ENCODE data around the gene CENPX. TPM values are rescaled to one million over a fixed set of nuclear protein-coding genes. Genes with fewer than 3 reads are reported as not detected.

Gene CENPX
- total and polyA plus RNA-seq, 8 donors: 42.9 to 77.7 (median 49.8) TPM

GRCh38 chr17:82065193-82065637, 42.5 kb upstream of the CENPX start:
- Histone ChIP-seq H3K4me3 (peak overlapping the region; percentile 76 to 91), H3K9me3 (no peaks in the 10 kb centered on the region), H3K4me1 (peaks cover 18 to 28% of the 10 kb centered on the region in 2 donors), H3K36me3 (peaks cover 0 to 34% of the 10 kb centered on the region in 2 donors), H3K27ac (peak overlapping the region; percentile 54 to 76), H3K27me3 (no peaks in the 10 kb centered on the region)
- DNase-seq: peak in 2 of 4 donors; percentile 10 to 86
- intact Hi-C loops (cut with DNase I): no loop called here
- peak; percentile 8 for ATAC-seq
- TF ChIP-seq, protein P1, sequence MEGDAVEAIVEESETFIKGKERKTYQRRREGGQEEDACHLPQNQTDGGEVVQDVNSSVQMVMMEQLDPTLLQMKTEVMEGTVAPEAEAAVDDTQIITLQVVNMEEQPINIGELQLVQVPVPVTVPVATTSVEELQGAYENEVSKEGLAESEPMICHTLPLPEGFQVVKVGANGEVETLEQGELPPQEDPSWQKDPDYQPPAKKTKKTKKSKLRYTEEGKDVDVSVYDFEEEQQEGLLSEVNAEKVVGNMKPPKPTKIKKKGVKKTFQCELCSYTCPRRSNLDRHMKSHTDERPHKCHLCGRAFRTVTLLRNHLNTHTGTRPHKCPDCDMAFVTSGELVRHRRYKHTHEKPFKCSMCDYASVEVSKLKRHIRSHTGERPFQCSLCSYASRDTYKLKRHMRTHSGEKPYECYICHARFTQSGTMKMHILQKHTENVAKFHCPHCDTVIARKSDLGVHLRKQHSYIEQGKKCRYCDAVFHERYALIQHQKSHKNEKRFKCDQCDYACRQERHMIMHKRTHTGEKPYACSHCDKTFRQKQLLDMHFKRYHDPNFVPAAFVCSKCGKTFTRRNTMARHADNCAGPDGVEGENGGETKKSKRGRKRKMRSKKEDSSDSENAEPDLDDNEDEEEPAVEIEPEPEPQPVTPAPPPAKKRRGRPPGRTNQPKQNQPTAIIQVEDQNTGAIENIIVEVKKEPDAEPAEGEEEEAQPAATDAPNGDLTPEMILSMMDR (IDR thresholded peaks at IDR 0.05): no peak

DNA sequence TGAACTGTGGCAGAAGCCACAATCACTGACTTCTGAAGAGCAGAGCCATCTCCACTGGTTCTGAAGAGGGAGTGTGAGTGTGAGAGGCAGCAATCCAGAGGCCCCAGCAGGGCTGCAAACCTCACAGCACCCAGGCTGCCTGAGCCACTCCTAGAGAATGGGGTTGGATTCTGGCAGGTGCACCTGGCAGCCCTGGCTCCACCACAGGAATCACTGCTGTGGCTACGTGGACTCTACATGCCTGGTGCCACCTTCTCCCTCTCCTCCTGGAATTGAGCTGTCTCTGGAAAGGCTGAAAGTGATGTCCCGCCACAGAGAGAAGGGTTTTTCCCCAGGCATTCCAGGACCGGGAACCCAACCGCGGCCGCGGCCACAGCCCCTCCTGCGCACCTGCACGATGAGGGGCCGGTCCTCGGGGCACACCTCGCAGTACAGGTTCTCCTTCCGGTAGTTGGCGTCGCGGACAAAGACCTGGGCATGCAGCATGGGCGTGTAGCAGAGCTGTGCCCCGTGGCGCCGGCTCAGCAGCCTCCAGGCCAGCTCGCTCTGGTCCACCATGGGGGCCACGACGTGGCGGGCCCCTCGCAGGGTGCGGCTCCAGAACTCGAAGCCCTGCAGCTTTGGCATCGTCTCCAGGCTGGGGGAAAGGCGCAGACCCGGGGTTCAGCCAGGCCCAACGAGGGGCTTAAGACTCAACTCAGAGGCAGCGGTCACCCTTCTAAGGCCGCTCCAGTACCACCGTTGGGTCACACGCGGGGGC, 41.9 kb upstream of the CENPX start:
- Histone ChIP-seq H3K27ac (peak overlapping the region in 1 of 2 donors; percentile 76), H3K27me3 (no peaks in the 10 kb centered on the region), H3K36me3 (peaks cover 0 to 40% of the 10 kb centered on the region in 2 donors), H3K4me1 (peaks cover 18 to 28% of the 10 kb centered on the region in 2 donors), H3K4me3 (peak overlapping the region; percentile 76 to 91), H3K9me3 (no peaks in the 10 kb centered on the region)
- TF ChIP-seq, protein P1 (IDR thresholded peaks at IDR 0.05): no peak
- intact Hi-C loops (cut with DNase I): no loop called here
- ATAC-seq: peak; percentile 61
- DNase-seq: peak in 1 of 4 donors; percentile 76

GRCh38 chr17:82063424-82064415, 41.0 kb upstream of the CENPX start:
- Histone ChIP-seq H3K27ac (no peak overlapping the region), H3K4me1 (peaks cover 18 to 28% of the 10 kb centered on the region in 2 donors), H3K4me3 (peak overlapping the region in 1 of 2 donors; percentile 91), H3K36me3 (peaks cover 0 to 49% of the 10 kb centered on the region in 2 donors), H3K9me3 (no peaks in the 10 kb centered on the region), H3K27me3 (no peaks in the 10 kb centered on the region)
- ATAC-seq (no peak), DNase-seq (peak in 1 of 4 donors; percentile 59)
- intact Hi-C loops (cut with DNase I): no loop called here
- TF ChIP-seq, protein P1 (IDR thresholded peaks at IDR 0.05): no peak

- TF ChIP-seq, protein P1 (IDR thresholded peaks at IDR 0.05): no peak
- intact Hi-C loops (cut with DNase I): no loop called here
- no peaks in the 10 kb centered on the region for H3K27me3 ChIP-seq
- no peak overlapping the region for H3K4me3 ChIP-seq
- ATAC-seq: no peak
- H3K4me1 ChIP-seq: peaks cover 18 to 28% of the 10 kb centered on the region in 2 donors
- peak in 1 of 4 donors; percentile 67 for DNase-seq
- no peaks in the 10 kb centered on the region for H3K9me3 ChIP-seq
- H3K36me3 ChIP-seq: peaks cover 0 to 57% of the 10 kb centered on the region in 2 donors
- H3K27ac ChIP-seq: no peak overlapping the region
These were observed 40.3 kb upstream of the CENPX start for GRCh38 chr17:82062984-82063368.

Data from left lung (tissue), 10 donors.